ENCODE data around the gene NTNG1.
A peak's percentile ranks its signal among the peaks of the same experiment; 100 is the strongest.

The NTNG1 gene

GRCh38 chr1:107459204-107459904, 318.5 kb downstream of the NTNG1 start:
- no peak for DNase-seq (ENCODE audit: low spot score)

GRCh38 chr1:107460035-107460434, 319.2 kb downstream of the NTNG1 start:
- DNase-seq (ENCODE audit: low spot score), result no peak

- no peak for DNase-seq (ENCODE audit: low spot score)
These were observed 324.0 kb downstream of the NTNG1 start for GRCh38 chr1:107464827-107465226.

- no peak for DNase-seq (ENCODE audit: low spot score)
These were observed 326.4 kb downstream of the NTNG1 start for GRCh38 chr1:107467286-107467685.

GRCh38 chr1:107467811-107468210, 327.0 kb downstream of the NTNG1 start:
- DNase-seq (ENCODE audit: low spot score), result no peak

GRCh38 chr1:107473065-107473464, 332.2 kb downstream of the NTNG1 start:
- no peak for DNase-seq (ENCODE audit: low spot score)

GRCh38 chr1:107474877-107475612, 334.2 kb downstream of the NTNG1 start:
- no peak for DNase-seq (ENCODE audit: low spot score)

GRCh38 chr1:107477233-107477632, 336.4 kb downstream of the NTNG1 start:
- DNase-seq (ENCODE audit: low spot score), result no peak

GRCh38 chr1:107479865-107480350, 339.1 kb downstream of the NTNG1 start:
- DNase-seq (ENCODE audit: low spot score), result no peak

- peak; percentile 35 for DNase-seq (ENCODE audit: low spot score)
These were observed 339.9 kb downstream of the NTNG1 start for GRCh38 chr1:107480548-107481415.

- no peak for DNase-seq (ENCODE audit: low spot score)
These were observed 341.0 kb downstream of the NTNG1 start for GRCh38 chr1:107481756-107482384.

- DNase-seq (ENCODE audit: low spot score), result no peak
These were observed 343.1 kb downstream of the NTNG1 start for GRCh38 chr1:107483949-107484348.

- no peak for DNase-seq (ENCODE audit: low spot score)
These were observed 345.5 kb downstream of the NTNG1 start for GRCh38 chr1:107486349-107486748.

GRCh38 chr1:107487506-107487905, 346.7 kb downstream of the NTNG1 start:
- no peak for DNase-seq (ENCODE audit: low spot score)

- DNase-seq (ENCODE audit: low spot score), result no peak
These were observed 350.7 kb downstream of the NTNG1 start for GRCh38 chr1:107491582-107491981.

- no peak for DNase-seq (ENCODE audit: low spot score)
These were observed 352.4 kb downstream of the NTNG1 start for GRCh38 chr1:107493111-107493716.

- no peak for DNase-seq (ENCODE audit: low spot score)
These were observed 353.2 kb downstream of the NTNG1 start for GRCh38 chr1:107494061-107494460.

GRCh38 chr1:107496002-107496401, 355.2 kb downstream of the NTNG1 start:
- no peak for DNase-seq (ENCODE audit: low spot score)

GRCh38 chr1:107499139-107499744, 358.4 kb downstream of the NTNG1 start:
- DNase-seq (ENCODE audit: low spot score), result no peak

GRCh38 chr1:107501081-107501605, 360.3 kb downstream of the NTNG1 start:
- no peak for DNase-seq (ENCODE audit: low spot score)

- no peak for DNase-seq (ENCODE audit: low spot score)
These were observed 369.5 kb downstream of the NTNG1 start for GRCh38 chr1:107510347-107510746.
